SJCRH30 (cell line): ENCODE data around the gene RAB28. TPM values are rescaled to one million over a fixed set of nuclear protein-coding genes. Genes with fewer than 3 reads are reported as not detected.

Experiments used
- total RNA-seq: library from RNA; depleted of rRNA; stranded (reverse); fragments of >200 nt; shearing (Covaris generic); gene quantifications from 2 replicates; pipeline ENCODE4 v1.2.3, GENCODE V29; 2014; rRNA removed

RAB28 gene
- total RNA-seq, 1 experiment from 2014 or later = 40.2 TPM

Other genes starting within 250 kb of the RAB28 start
- gene NKX3-2, start 60.2 kb upstream of the RAB28 start, total RNA-seq = 3.0 and 3.4 TPM in 2 replicates
- gene BOD1L1, start 143.4 kb upstream of the RAB28 start, total RNA-seq = 32.7 and 37.7 TPM in 2 replicates